Measurements from ENCODE around the gene MALRD1. TPM values are rescaled to one million over a fixed set of nuclear protein-coding genes. Genes with fewer than 3 reads are reported as not detected.

Gene MALRD1
- total RNA-seq, 1 experiment from 2014 or later: not detected

GRCh38 chr10:19708031-19708430 lies 659.4 kb downstream of the MALRD1 start:
- H3K4me3 Mint-ChIP-seq (ENCODE audit: unreplicated experiment): no peak overlapping the region
- intact Hi-C loops (cut with micrococcal nuclease): no loop called here
- ChIA-PET POLR2A (no interaction called here), CTCF (interaction anchor here (0.5 kb wide), 1 partner anchor 46 kb away, joined by 3 read pairs; no protein-coding TSS in a partner anchor)
- DNase-seq (ENCODE audit: unreplicated experiment): no peak
- no peak for TF ChIP-seq CTCF (IDR thresholded peaks at IDR 0.05; ENCODE audit: unreplicated experiment)
- no peaks in the 10 kb centered on the region for H3K36me3 Mint-ChIP-seq (ENCODE audit: insufficient read depth, unreplicated experiment)
- BruUV-seq (replicated peaks): no TSS peak
- peaks cover 7% of the 10 kb centered on the region for H3K4me1 Mint-ChIP-seq (ENCODE audit: insufficient read depth, unreplicated experiment)
- peaks cover 34% of the 10 kb centered on the region for H3K9me3 Mint-ChIP-seq (ENCODE audit: unreplicated experiment)
- H3K27ac Mint-ChIP-seq (ENCODE audit: low read depth, unreplicated experiment): no peak overlapping the region
- no peaks in the 10 kb centered on the region for H3K27me3 Mint-ChIP-seq (ENCODE audit: insufficient read depth, unreplicated experiment)

DNA sequence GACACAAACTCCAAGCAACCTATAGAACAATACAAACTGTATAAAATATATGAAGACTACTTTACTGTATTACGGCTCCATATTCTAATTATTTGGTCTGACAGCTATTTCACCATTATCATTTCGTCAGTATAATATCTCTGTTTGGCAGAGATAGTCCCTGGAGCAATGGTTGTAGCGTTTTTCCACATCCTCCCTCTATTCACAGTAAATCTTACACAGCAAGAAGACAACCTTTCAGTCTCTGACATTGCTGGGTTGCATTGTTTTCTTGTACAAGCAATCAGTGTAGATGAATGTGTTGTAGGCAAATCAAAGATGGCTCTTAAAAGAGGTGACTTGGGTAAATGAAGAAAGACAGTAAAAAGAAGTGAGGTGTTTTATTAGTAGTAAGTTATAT lies 662.0 kb downstream of the MALRD1 start:
- CTCF ChIA-PET: no interaction called here
- H3K36me3 Mint-ChIP-seq (ENCODE audit: insufficient read depth, unreplicated experiment): no peaks in the 10 kb centered on the region
- POLR2A ChIA-PET: interaction anchor here (0.6 kb wide), 1 partner anchor 33 kb away, joined by 3 read pairs; no protein-coding TSS in a partner anchor
- H3K4me1 Mint-ChIP-seq (ENCODE audit: insufficient read depth, unreplicated experiment): peaks cover 7% of the 10 kb centered on the region
- BruUV-seq (replicated peaks): no TSS peak
- intact Hi-C loops (cut with micrococcal nuclease): no loop called here
- peaks cover 43% of the 10 kb centered on the region for H3K9me3 Mint-ChIP-seq (ENCODE audit: unreplicated experiment)
- H3K27me3 Mint-ChIP-seq (ENCODE audit: insufficient read depth, unreplicated experiment): no peaks in the 10 kb centered on the region
- no peak for DNase-seq (ENCODE audit: unreplicated experiment)
- no peak for TF ChIP-seq CTCF (IDR thresholded peaks at IDR 0.05; ENCODE audit: unreplicated experiment)
- H3K27ac Mint-ChIP-seq (ENCODE audit: low read depth, unreplicated experiment): no peak overlapping the region
- H3K4me3 Mint-ChIP-seq (ENCODE audit: unreplicated experiment): no peak overlapping the region

- no TSS peak for BruUV-seq (replicated peaks)
- intact Hi-C loops (cut with micrococcal nuclease): no loop called here
- no peak for TF ChIP-seq CTCF (IDR thresholded peaks at IDR 0.05; ENCODE audit: unreplicated experiment)
- Mint-ChIP-seq H3K4me3 (ENCODE audit: unreplicated experiment) (no peak overlapping the region), H3K27me3 (ENCODE audit: insufficient read depth, unreplicated experiment) (no peaks in the 10 kb centered on the region), H3K27ac (ENCODE audit: low read depth, unreplicated experiment) (no peak overlapping the region), H3K4me1 (ENCODE audit: insufficient read depth, unreplicated experiment) (no peaks in the 10 kb centered on the region), H3K36me3 (ENCODE audit: insufficient read depth, unreplicated experiment) (no peaks in the 10 kb centered on the region), H3K9me3 (ENCODE audit: unreplicated experiment) (peaks cover 42% of the 10 kb centered on the region)
- POLR2A ChIA-PET: no interaction called here
- CTCF ChIA-PET: interaction anchor here (0.6 kb wide), 1 partner anchor 1726 kb away, joined by 8 read pairs; no protein-coding TSS in a partner anchor
- DNase-seq (ENCODE audit: unreplicated experiment): no peak
These were observed 664.6 kb downstream of the MALRD1 start for GRCh38 chr10:19713159-19713558.

DNA sequence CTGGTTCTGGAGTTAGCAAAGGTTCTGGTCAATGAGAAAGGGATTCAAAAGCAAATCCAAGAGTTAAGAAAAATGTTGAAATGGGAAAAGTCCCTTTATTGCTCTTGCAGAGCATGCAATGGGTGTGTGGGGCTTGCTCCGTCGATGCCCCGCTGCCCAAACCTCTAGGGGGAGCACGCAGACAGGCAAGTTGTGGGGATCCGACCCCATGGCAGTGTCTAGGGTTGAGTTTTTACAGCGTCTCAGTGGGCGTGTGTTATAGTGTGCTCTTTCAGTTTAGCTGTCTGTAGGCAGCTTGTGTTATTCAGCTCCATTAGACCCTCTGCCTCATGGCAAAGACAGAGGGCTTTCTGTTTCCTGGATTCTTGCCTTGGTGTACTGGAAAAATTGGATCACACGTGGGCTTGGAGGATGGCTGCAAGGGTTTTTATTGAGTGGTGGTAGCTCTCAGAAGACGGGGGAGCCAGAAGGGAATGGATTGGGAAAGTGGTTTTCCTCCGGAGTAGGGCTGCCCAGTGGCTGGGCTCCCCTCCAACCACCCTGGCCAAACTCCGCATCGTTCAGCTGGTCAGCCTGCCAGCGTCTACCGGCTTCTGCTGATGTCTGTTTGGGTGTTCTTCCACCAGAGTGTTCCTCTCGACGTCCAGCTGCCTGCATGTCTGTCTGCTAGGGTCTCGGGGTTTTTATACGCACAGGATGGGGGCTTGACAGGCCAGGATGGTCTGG lies 665.4 kb downstream of the MALRD1 start:
- no peaks in the 10 kb centered on the region for H3K36me3 Mint-ChIP-seq (ENCODE audit: insufficient read depth, unreplicated experiment)
- H3K27ac Mint-ChIP-seq (ENCODE audit: low read depth, unreplicated experiment): no peak overlapping the region
- no peak overlapping the region for H3K4me3 Mint-ChIP-seq (ENCODE audit: unreplicated experiment)
- no peaks in the 10 kb centered on the region for H3K4me1 Mint-ChIP-seq (ENCODE audit: insufficient read depth, unreplicated experiment)
- ChIA-PET CTCF (no interaction called here), POLR2A (no interaction called here)
- peaks cover 44% of the 10 kb centered on the region for H3K9me3 Mint-ChIP-seq (ENCODE audit: unreplicated experiment)
- intact Hi-C loops (cut with micrococcal nuclease): no loop called here
- BruUV-seq (replicated peaks): no TSS peak
- H3K27me3 Mint-ChIP-seq (ENCODE audit: insufficient read depth, unreplicated experiment): no peaks in the 10 kb centered on the region
- no peak for DNase-seq (ENCODE audit: unreplicated experiment)
- no peak for TF ChIP-seq CTCF (IDR thresholded peaks at IDR 0.05; ENCODE audit: unreplicated experiment)

All from MCF 10A (cell line).